GM18858 (cell line): ENCODE data around the gene ATOSA.

Experiments
- ATAC-seq: cut with Tn5 transposase; IDR thresholded peaks from one replicate; pipeline ENCODE4 v1.9.1; 2021; ENCODE audit not compliant: unreplicated experiment

The ATOSA gene

DNA sequence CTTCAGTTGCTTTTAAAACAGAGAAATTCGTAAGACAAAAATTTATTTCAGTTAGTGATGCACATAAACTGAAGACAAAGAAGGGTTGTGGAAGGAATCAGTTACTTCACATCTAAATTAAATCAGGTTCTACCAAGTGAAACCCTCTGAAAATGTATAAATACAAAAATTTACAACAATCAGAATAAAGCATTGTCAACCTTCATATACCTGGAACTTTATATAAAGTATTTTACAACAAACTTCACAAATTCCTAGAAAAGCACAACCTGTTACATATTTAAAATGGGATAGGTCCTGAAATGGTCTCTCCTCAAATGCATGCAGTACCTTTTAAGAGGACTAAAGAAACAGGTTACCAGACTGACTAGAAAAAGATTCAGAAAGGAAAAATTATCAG lies 26.9 kb downstream of the ATOSA start:
- ATAC-seq = no peak

DNA sequence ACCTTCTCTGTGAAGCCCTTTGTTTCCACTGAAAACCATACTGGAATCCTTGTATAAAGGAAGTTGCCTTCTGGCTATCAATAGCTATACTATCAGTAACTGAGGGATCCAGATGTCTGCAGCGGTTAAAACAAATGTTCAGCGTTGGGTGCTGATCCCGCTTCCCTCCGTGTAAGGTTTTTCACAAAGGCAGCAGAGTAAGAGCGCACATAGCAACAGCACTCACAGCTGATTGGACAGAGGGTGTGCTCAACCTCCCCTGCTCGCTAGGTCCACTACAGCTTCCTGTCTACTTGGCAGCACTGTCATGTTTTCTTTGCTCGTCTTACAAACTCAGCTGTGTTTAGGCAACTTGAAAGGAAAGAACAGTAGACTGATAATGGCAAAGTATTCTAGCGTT lies 27.3 kb downstream of the ATOSA start:
- ATAC-seq = peak; percentile 66

DNA sequence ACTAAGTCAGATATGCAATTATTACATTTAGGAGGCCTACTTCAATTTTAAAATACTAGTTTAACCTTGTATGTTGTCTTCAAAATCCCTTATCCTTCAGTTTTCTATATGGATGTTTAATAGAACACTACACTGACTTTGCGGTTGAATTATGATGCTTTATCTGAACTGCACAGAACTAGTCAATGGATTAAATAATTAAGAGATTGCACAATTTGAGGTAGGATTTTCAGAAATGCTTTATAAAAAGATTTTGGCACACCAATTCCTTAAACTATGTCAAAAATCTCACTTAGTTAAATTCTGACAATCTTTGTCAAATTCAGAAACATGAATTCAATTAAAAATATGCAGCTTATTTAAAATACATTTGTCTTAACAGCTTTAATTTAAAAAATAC lies 28.1 kb downstream of the ATOSA start:
- ATAC-seq = no peak

DNA sequence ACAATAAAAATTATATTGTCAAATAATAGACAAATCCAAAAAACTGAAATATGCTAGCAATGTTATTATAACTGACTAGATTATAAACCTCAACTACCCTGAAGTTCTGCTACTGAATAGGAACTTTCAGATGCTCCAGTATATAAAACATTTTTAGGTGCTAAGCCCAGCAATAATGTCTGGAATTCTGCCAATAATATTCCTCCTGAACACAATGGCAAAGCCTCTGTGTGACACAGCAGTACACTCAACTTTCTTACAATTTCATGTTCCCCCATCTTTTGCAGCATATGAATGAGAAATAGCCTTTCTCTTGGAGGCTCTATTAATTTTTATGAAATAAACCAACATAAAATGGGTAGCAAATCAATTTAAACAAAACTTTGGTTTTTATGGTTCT lies 29.5 kb downstream of the ATOSA start:
- ATAC-seq = no peak

DNA sequence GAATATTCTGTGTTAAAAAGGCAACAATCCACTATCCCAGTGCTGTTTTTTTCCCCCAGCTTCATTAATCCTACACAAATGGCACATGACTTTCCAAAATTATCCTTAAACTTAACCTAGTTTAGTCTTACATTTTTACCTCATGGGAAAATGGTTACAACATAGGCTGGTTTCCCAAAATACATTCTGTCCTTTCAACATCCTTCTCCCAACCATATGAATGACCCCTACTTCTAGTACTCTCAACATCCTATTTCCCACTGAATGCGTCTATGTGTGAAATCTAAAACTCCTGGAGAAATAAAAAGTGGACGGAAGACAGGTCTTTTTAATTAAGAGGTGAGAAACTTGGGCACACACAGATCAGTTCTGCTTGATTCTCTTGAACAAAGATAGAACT lies 33.3 kb downstream of the ATOSA start:
- no peak for ATAC-seq

DNA sequence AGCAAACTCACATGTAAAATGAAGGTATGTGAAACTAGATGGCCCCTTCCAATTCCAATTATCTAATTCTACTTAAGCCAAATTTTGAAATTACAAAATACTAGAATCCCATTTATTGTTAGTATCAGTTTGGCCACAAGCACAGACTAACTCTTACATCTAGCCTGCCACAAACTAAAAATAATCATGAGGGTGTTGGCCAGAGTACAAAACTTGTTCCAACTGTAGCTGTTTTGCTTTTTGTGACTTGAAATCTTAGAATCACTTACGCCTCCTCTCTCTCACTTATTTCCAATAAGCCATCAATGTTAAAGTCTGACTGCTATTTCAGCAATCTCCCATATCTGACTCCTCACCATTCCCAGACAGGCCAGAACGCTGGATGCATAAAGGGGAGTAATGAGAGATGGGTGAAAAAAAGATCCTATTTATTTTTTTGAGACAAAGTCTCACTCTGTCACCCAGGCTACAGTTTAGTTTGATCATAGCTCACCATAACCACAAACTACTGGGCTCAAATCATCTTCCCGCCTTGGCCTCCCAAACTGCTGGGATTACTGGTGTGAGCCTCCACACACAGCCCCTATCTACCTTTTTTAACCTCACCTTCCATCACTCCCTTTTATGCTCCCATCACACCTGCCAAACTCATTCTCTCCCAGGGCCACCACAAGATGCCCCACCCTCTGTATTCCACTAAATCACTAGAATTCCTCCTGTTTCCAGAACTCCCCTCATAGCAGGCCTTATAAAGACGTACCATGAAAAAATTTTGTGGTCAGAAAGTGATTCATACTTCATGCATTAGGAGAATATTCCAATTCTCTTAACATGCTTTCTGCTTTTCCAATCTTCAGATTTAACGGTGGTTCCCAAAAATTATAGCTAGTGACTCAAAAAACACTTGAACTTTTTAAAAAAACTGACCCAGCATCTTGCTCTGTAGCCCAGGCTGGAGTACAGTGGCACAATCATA lies 36.5 kb downstream of the ATOSA start:
- ATAC-seq = no peak

DNA sequence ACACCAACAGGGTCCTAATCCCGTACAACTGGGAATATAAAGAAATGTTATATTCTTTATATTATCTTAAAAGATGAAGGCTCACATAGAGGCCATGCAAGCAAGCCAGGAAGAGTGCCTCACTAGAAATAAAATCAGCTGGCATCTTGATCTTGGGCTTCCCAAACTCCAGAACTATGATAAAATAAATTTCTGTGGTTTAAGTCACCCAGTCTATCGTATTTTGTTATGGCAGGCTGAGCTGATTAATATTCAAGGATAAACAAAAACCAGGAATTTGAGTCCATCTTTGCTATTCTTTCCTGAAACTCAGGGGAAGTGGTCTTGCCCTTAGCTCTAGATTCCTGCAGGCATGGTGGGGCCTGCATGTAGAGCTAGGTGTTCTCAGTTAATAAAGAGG lies 42.7 kb downstream of the ATOSA start:
- ATAC-seq = no peak

DNA sequence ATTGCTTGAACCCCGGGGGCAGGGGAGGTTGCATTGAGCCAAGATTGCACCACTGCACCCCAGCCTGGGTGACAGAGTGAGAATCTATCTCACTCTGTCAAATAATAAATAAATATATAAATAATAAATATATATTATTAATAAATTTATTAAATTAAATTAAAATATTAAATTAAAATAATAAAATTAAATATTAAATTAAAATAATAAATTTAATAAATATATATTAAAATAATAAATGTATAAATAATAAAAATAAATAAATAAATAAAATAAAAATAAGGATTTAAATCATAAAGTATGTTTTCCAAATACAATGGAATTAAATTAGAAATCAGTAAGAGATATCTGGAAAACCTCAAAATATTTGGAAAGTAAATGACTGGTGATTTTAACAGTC lies 43.3 kb downstream of the ATOSA start:
- no peak for ATAC-seq
